Measurements from ENCODE around the gene ALDH8A1. TPM values are rescaled to one million over a fixed set of nuclear protein-coding genes. Genes with fewer than 3 reads are reported as not detected.
A peak's percentile ranks its signal among the peaks of the same experiment; 100 is the strongest.

The ALDH8A1 gene
- total RNA-seq, 1 donor from 2014 or later: 1.2 TPM

DNA sequence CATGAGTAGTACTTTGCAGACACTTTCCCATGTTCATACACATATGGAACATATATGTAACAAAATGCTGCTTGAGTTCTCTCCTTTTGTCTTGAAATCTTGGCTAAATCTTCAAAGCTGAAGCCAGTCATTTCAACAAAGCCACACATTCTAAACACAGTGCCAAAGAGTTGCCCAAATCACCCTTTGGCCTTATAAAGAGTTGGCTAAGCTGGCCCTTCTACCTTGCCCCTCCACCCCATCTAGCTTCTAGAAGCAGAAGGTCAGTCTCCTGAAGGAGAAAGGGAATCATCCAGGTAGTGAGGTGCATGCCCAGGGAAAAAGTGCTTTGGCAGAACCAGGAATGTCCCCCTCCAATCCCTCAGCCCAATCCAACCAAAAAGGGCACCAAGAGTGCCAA lies 58.3 kb downstream of the ALDH8A1 start:
- Histone ChIP-seq H3K36me3 (no peaks in the 10 kb centered on the region), H3K9me3 (no peaks in the 10 kb centered on the region), H3K4me3 (no peak overlapping the region), H3K4me1 (no peaks in the 10 kb centered on the region), H3K27me3 (no peaks in the 10 kb centered on the region), H3K27ac (no peak overlapping the region)
- intact Hi-C loops (cut with DNase I): no loop called here
- TF ChIP-seq, protein P1, sequence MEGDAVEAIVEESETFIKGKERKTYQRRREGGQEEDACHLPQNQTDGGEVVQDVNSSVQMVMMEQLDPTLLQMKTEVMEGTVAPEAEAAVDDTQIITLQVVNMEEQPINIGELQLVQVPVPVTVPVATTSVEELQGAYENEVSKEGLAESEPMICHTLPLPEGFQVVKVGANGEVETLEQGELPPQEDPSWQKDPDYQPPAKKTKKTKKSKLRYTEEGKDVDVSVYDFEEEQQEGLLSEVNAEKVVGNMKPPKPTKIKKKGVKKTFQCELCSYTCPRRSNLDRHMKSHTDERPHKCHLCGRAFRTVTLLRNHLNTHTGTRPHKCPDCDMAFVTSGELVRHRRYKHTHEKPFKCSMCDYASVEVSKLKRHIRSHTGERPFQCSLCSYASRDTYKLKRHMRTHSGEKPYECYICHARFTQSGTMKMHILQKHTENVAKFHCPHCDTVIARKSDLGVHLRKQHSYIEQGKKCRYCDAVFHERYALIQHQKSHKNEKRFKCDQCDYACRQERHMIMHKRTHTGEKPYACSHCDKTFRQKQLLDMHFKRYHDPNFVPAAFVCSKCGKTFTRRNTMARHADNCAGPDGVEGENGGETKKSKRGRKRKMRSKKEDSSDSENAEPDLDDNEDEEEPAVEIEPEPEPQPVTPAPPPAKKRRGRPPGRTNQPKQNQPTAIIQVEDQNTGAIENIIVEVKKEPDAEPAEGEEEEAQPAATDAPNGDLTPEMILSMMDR (IDR thresholded peaks at IDR 0.05): no peak
- DNase-seq (no peak), ATAC-seq (no peak)

DNA sequence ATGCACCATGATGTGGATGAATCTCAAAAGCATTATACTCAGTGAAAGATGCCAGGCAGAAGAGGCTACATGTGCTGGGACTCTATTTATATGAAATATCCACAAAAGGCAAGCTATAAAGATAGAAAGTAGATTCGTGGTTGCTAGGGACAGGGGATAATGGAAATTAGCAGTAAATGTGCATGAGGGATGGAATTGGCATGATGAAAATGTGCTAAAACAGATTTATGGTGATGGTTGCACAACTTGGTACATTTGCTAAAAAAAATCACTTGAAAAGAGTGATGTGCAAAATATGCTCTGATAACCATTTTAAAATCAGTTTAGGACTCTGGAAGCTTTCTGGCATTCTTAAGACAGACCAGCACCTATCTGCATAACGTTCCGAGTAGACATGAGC lies 61.6 kb downstream of the ALDH8A1 start:
- Histone ChIP-seq H3K27me3 (peaks cover 5% of the 10 kb centered on the region), H3K27ac (no peak overlapping the region), H3K36me3 (no peaks in the 10 kb centered on the region), H3K4me3 (no peak overlapping the region), H3K4me1 (no peaks in the 10 kb centered on the region), H3K9me3 (no peaks in the 10 kb centered on the region)
- DNase-seq (no peak), ATAC-seq (no peak)
- TF ChIP-seq, protein P1 (IDR thresholded peaks at IDR 0.05): no peak
- intact Hi-C loops (cut with DNase I): no loop called here

DNA sequence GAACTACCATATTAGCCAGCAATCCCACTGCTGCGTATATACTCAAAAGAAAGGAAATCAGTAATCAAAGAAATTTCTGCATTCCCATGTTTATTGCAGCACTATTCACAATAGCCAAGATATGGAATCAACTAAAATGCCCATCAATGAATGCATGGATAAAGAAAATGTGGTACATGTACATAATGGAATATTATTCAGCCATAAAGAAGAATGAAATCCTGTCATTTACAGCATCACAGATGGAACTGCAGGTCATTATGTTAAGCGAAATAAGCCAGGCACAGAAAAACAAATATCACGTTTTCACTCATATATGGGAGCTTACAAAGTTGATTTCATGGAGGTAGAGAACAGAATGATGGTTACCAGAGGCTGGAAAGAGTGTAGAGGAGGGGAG lies 65.1 kb downstream of the ALDH8A1 start:
- TF ChIP-seq, protein P1 (IDR thresholded peaks at IDR 0.05): no peak
- intact Hi-C loops (cut with DNase I): no loop called here

DNA sequence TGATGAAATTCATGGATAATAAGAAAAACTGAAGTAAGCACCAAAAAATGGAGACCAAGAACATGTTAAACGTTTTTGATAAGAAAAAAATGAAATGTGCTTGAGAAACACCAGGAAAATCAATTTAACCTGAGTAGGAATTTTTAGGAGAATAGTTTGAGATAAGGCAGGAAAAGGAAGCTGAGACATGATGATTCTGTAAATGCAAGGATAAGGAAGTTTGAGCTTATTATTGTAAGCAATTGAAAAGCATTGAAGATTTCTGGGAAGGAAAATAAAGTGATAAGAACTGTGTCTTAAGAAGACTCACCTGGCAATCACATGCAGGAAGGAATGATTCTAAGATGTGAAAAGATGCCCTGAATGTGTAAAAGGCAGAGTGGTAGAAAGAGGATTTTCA lies 66.6 kb downstream of the ALDH8A1 start:
- H3K4me3 ChIP-seq: no peak overlapping the region
- H3K27me3 ChIP-seq: peaks cover 5% of the 10 kb centered on the region
- TF ChIP-seq, protein P1 (IDR thresholded peaks at IDR 0.05): no peak
- H3K4me1 ChIP-seq: peaks cover 3% of the 10 kb centered on the region
- ATAC-seq: no peak
- no peaks in the 10 kb centered on the region for H3K9me3 ChIP-seq
- intact Hi-C loops (cut with DNase I): no loop called here
- no peaks in the 10 kb centered on the region for H3K36me3 ChIP-seq
- no peak for DNase-seq
- no peak overlapping the region for H3K27ac ChIP-seq

More for the DNA sequence above, 65.1 kb downstream of the ALDH8A1 start:
- no peaks in the 10 kb centered on the region for H3K9me3 ChIP-seq
- ATAC-seq: no peak
- DNase-seq: no peak
- no peak overlapping the region for H3K4me3 ChIP-seq
- peaks cover 3% of the 10 kb centered on the region for H3K4me1 ChIP-seq
- no peaks in the 10 kb centered on the region for H3K36me3 ChIP-seq
- no peak overlapping the region for H3K27ac ChIP-seq
- peaks cover 5% of the 10 kb centered on the region for H3K27me3 ChIP-seq

DNA sequence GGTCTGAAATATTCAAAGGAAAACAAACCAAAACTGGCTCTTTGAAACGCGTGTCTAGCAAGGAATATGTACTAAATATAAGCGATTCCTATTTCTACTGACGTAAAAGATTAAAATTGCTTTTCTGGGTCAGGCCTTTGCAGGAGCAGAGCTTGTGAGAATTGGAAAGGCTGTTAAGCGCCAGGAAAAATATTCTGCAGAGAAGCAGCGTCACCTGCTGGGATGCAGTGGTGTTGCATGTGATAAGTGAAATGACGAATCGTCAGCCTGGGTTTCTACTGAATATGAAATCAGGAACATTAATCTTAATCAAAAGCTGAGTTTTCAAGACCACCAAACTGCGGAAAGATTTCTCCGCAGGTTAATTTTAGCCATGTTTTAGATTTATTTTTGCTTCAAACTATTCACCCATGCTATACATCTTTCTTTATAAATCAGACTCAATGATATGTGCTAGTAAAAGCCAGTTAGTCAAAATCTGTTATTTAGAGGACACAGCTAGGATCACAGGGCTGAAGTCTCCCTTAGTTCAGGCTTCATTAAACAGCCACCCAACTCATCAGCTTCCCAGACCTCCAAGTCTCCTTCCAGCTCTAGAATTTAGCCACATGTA lies 67.4 kb downstream of the ALDH8A1 start:
- Histone ChIP-seq H3K4me1 (peaks cover 3% of the 10 kb centered on the region), H3K27me3 (peaks cover 5% of the 10 kb centered on the region), H3K4me3 (no peak overlapping the region), H3K9me3 (no peaks in the 10 kb centered on the region), H3K36me3 (no peaks in the 10 kb centered on the region), H3K27ac (no peak overlapping the region)
- DNase-seq (no peak), ATAC-seq (peak; percentile 95)
- TF ChIP-seq, protein P1 (IDR thresholded peaks at IDR 0.05): peak; percentile 96
- intact Hi-C loops (cut with DNase I): no loop called here
